Peyer's patch (tissue), 4 donors: ENCODE data around the gene NQO2. TPM values are rescaled to one million over a fixed set of nuclear protein-coding genes. Genes with fewer than 3 reads are reported as not detected.
A peak's percentile ranks its signal among the peaks of the same experiment; 100 is the strongest.

Source experiments
- DNase-seq, 3 donors: peaks; one replicate each; pipeline ENCODE4 v3.0.0-alpha.2; 2017 to 2019
- H3K27ac ChIP-seq, 4 donors: fragments of 200-600 bp; sonication (generic); one replicate each; pipeline ENCODE4 v1.5.1; 2016 to 2019
- H3K27me3 ChIP-seq, 2 donors: fragments of 200-600 bp; sonication (generic); one replicate each; pipeline ENCODE4 v1.5.1; 2019
- H3K36me3 ChIP-seq, 3 donors: fragments of 200-600 bp; sonication (generic); one replicate each; pipeline ENCODE4 v1.5.1; 2016 to 2019
- H3K4me1 ChIP-seq, 4 donors: fragments of 200-600 bp; sonication (generic); one replicate each; pipeline ENCODE4 v1.5.1; 2016 to 2019
- H3K4me3 ChIP-seq, 4 donors: fragments of 200-600 bp; sonication (generic); 1 replicate in 3 of 4; 2 replicates in 1 of 4; pipeline ENCODE4 v1.5.1; 2016 to 2019; ENCODE audit warnings: mild to moderate bottlenecking in 1 of 4
- H3K9me3 ChIP-seq, 4 donors: fragments of 200-600 bp; sonication (generic); one replicate each; pipeline ENCODE4 v1.5.1; 2016 to 2019; ENCODE audit warnings: mild to moderate bottlenecking in 1 of 4
- CTCF ChIP-seq, 6 experiments: fragments of 450-650 bp in 4 of 6; fragments of 200-600 bp in 2 of 6; sonication (generic) in 1 of 6; IDR thresholded peaks; one replicate each; pipeline ENCODE4 v1.5.1; 2017 to 2019; ENCODE audit warnings: antibody characterized with exemption in 6 of 6, mild to moderate bottlenecking in 3 of 6, moderate library complexity in 1 of 6
- POLR2A ChIP-seq, 2 donors: fragments of 450-650 bp; IDR thresholded peaks; one replicate each; pipeline ENCODE4 v1.5.1; 2017; ENCODE audit warnings: antibody characterized with exemption in 2 of 2, mild to moderate bottlenecking in 2 of 2, moderate library complexity in 2 of 2
- total RNA-seq, 4 donors: library from RNA; depleted of rRNA; stranded (reverse); fragments of >200 nt; gene quantifications; one replicate each; pipeline ENCODE4 v1.1.0, GENCODE V29; 2016

The NQO2 gene
- total RNA-seq, result 10 to 100 TPM; 22.1 to 60.8 (median 29.3) TPM

- Histone ChIP-seq H3K9me3 (no peaks in the 10 kb centered on the region), H3K4me1 (peaks cover 0 to 13% (median 9%) of the 10 kb centered on the region in 4 donors), H3K27me3 (no peaks in the 10 kb centered on the region), H3K36me3 (peaks cover 0 to 11% (median 0%) of the 10 kb centered on the region in 3 donors), H3K27ac (peak within 1 kb of the TSS; percentile 88 to 93 (median 90)), H3K4me3 (peak within 1 kb of the TSS; percentile 64 to 77 (median 75))
- DNase-seq, result peak; percentile 95 to 97 (median 97)
- peak; percentile 89 to 94 for TF ChIP-seq POLR2A (IDR thresholded peaks at IDR 0.05)
- TF ChIP-seq CTCF (IDR thresholded peaks at IDR 0.05), result peak in 3 of 6 experiments; percentile 20 to 30 (median 27)
These were observed at the start of gene NQO2 for GRCh38 chr6:2999618-3000557. Gene NQO2, plus strand, starts transcription at chr6:2999894. Its CDS starts 6,659 bp downstream, at chr6:3006553.

GRCh38 chr6:2950713-2951112 is 49.0 kb upstream of the NQO2 start:
- no peak overlapping the region for H3K27ac ChIP-seq
- TF ChIP-seq POLR2A (IDR thresholded peaks at IDR 0.05) (no peak), CTCF (IDR thresholded peaks at IDR 0.05) (no peak)
- peak in 2 of 3 donors; percentile 10 to 44 for DNase-seq
- H3K9me3 ChIP-seq, result no peaks in the 10 kb centered on the region
- peaks cover 0 to 61% (median 0%) of the 10 kb centered on the region in 3 donors for H3K36me3 ChIP-seq
- peaks cover 0 to 14% (median under 1%) of the 10 kb centered on the region in 4 donors for H3K4me1 ChIP-seq
- H3K27me3 ChIP-seq, result no peaks in the 10 kb centered on the region
- H3K4me3 ChIP-seq, result no peak overlapping the region

- Histone ChIP-seq H3K4me1 (peaks cover 0 to 15% (median 0%) of the 10 kb centered on the region in 4 donors), H3K27me3 (no peaks in the 10 kb centered on the region), H3K9me3 (no peaks in the 10 kb centered on the region), H3K36me3 (peaks cover 0 to 70% (median 0%) of the 10 kb centered on the region in 3 donors), H3K4me3 (no peak overlapping the region), H3K27ac (peak overlapping the region in 1 of 4 donors; percentile 48)
- DNase-seq, result peak in 1 of 3 donors; percentile 17
- TF ChIP-seq POLR2A (IDR thresholded peaks at IDR 0.05) (no peak), CTCF (IDR thresholded peaks at IDR 0.05) (no peak)
These were observed 48.0 kb upstream of the NQO2 start for GRCh38 chr6:2951728-2952127.

GRCh38 chr6:2952557-2953095 is 47.1 kb upstream of the NQO2 start:
- Histone ChIP-seq H3K4me3 (peak overlapping the region in 2 of 4 donors; percentile 9 to 18), H3K9me3 (no peaks in the 10 kb centered on the region), H3K27me3 (no peaks in the 10 kb centered on the region), H3K4me1 (peaks cover 0 to 24% (median 1%) of the 10 kb centered on the region in 4 donors), H3K27ac (peak overlapping the region in 3 of 4 donors; percentile 48 to 69 (median 53)), H3K36me3 (peaks cover 0 to 68% (median 0%) of the 10 kb centered on the region in 3 donors)
- DNase-seq, result peak; percentile 57 to 91 (median 88)
- TF ChIP-seq POLR2A (IDR thresholded peaks at IDR 0.05) (peak in 1 of 2 donors; percentile 30), CTCF (IDR thresholded peaks at IDR 0.05) (peak; percentile 62 to 99 (median 98))

GRCh38 chr6:2953098-2953497 is 46.6 kb upstream of the NQO2 start:
- Histone ChIP-seq H3K27me3 (no peaks in the 10 kb centered on the region), H3K4me3 (no peak overlapping the region), H3K9me3 (no peaks in the 10 kb centered on the region), H3K27ac (peak overlapping the region in 3 of 4 donors; percentile 48 to 69 (median 53)), H3K36me3 (peaks cover 0 to 68% (median 0%) of the 10 kb centered on the region in 3 donors), H3K4me1 (peaks cover 0 to 29% (median 1%) of the 10 kb centered on the region in 4 donors)
- DNase-seq, result peak in 1 of 3 donors; percentile 3
- TF ChIP-seq POLR2A (IDR thresholded peaks at IDR 0.05) (no peak), CTCF (IDR thresholded peaks at IDR 0.05) (no peak)
